Endodermal cell (in vitro differentiated cells): ENCODE measurements around the gene PSMG3. TPM values are rescaled to one million over a fixed set of nuclear protein-coding genes. Genes with fewer than 3 reads are reported as not detected.

Experiments used
- DNase-seq: peaks from one replicate; pipeline ENCODE4 v3.0.0-alpha.2; 2017
- H3K27ac ChIP-seq: 2 replicates; pipeline ENCODE4 v1.5.1; 2013; ENCODE audit warnings: mild to moderate bottlenecking, low read depth, low read length, moderate library complexity
- H3K27me3 ChIP-seq: 2 replicates; pipeline ENCODE4 v1.6.1; 2013; ENCODE audit warnings: mild to moderate bottlenecking, low read length, moderate library complexity; ENCODE audit not compliant: insufficient read depth, control insufficient read depth, poor library complexity, severe bottlenecking
- H3K36me3 ChIP-seq: 2 replicates; pipeline ENCODE4 v1.7.0; 2013; ENCODE audit warnings: mild to moderate bottlenecking, low read length, moderate library complexity; ENCODE audit not compliant: control insufficient read depth, insufficient read depth
- H3K4me1 ChIP-seq: one replicate; pipeline ENCODE4 v1.7.0; 2013; ENCODE audit warnings: low read length; ENCODE audit not compliant: control insufficient read depth, insufficient read depth
- H3K4me3 ChIP-seq: 2 replicates; pipeline ENCODE4 v1.5.1; 2013; ENCODE audit warnings: mild to moderate bottlenecking, low read length, moderate library complexity
- H3K9ac ChIP-seq: 2 replicates; pipeline ENCODE4 v1.6.1; 2013; ENCODE audit warnings: mild to moderate bottlenecking, low read length, moderate library complexity; ENCODE audit not compliant: poor library complexity, severe bottlenecking; ENCODE audit errors: extremely low read depth
- H3K9me3 ChIP-seq: 2 replicates; pipeline ENCODE4 v1.6.1; 2013; ENCODE audit warnings: mild to moderate bottlenecking, low read length, moderate library complexity; ENCODE audit not compliant: control insufficient read depth
- H3K27ac Mint-ChIP-seq: 2 replicates; pipeline ENCODE4 v1.8.0; 2020; ENCODE audit warnings: mixed read lengths
- H3K27me3 Mint-ChIP-seq: 2 replicates; pipeline ENCODE4 v1.8.0; 2021; ENCODE audit warnings: mild to moderate bottlenecking, mixed read lengths; ENCODE audit not compliant: insufficient read depth
- H3K36me3 Mint-ChIP-seq: 2 replicates; pipeline ENCODE4 v1.8.0; 2020; ENCODE audit warnings: low read depth, mixed read lengths
- H3K4me1 Mint-ChIP-seq: 2 replicates; pipeline ENCODE4 v1.8.0; 2020; ENCODE audit warnings: mixed read lengths
- H3K4me3 Mint-ChIP-seq: 2 replicates; pipeline ENCODE4 v1.8.0; 2020; ENCODE audit warnings: mild to moderate bottlenecking, moderate library complexity, mixed read lengths
- H3K9me3 Mint-ChIP-seq: 2 replicates; pipeline ENCODE4 v1.8.0; 2020; ENCODE audit warnings: mild to moderate bottlenecking, mixed read lengths
- CTCF ChIP-seq: fragments of 200-600 bp; sonication (generic); conservative IDR thresholded peaks from 2 replicates; pipeline ENCODE4 v1.5.0; 2021; ENCODE audit warnings: antibody characterized with exemption, mild to moderate bottlenecking
- WGBS, 2 experiments: methylation state at CpG; one replicate each; pipeline versions ENCODE4 v1.1.5 to v1.1.7; 2013; ENCODE audit warnings: missing lambda C conversion rate in 2 of 2, mixed read lengths in 1 of 2; ENCODE audit not compliant: insufficient coverage in 1 of 2, insufficient read length in 1 of 2; 5-methylcytosine and 5-hydroxymethylcytosine counted together
- total RNA-seq, 2 donors: library from RNA; stranded (reverse); fragmentation: NEBNext Ultra II Directional in 1 of 2; extraction: Animal tissue kit (Norgen Biotek cat#: 25700) in 1 of 2; gene quantifications; 2 replicates in 1 of 2; 3 replicates in 1 of 2; pipeline ENCODE4 v1.2.1, GENCODE V29; 2021

Gene PSMG3
- total RNA-seq, 2 donors from 2014 or later = 30.1 to 44.3 TPM

- Mint-ChIP-seq H3K36me3 (no peaks in the 10 kb centered on the region), H3K9me3 (peaks cover 4% of the 10 kb centered on the region), H3K4me3 (no peak overlapping the region), H3K27me3 (peaks cover 2% of the 10 kb centered on the region), H3K27ac (no peak overlapping the region), H3K4me1 (no peaks in the 10 kb centered on the region)
- H3K36me3 ChIP-seq = no peaks in the 10 kb centered on the region
- peak; percentile 21 for DNase-seq
- no peaks in the 10 kb centered on the region for H3K27me3 ChIP-seq
- no peaks in the 10 kb centered on the region for H3K4me1 ChIP-seq
- H3K4me3 ChIP-seq = no peak overlapping the region
- WGBS, 2 experiments = 86% methylated on average over 1 of the region's 1 CpG; no CpG with 5 or more reads in 1 of the 2 experiments
- no peak overlapping the region for H3K27ac ChIP-seq
- TF ChIP-seq CTCF = no peak
- no peaks in the 10 kb centered on the region for H3K9me3 ChIP-seq
- H3K9ac ChIP-seq = no peak overlapping the region
Measured at GRCh38 chr7:1588978-1589377, 19.1 kb upstream of the PSMG3 start.

- no peaks in the 10 kb centered on the region for H3K4me1 Mint-ChIP-seq
- WGBS, 2 experiments = 92 to 96% methylated on average over 9 to 12 of the region's 12 CpGs
- H3K4me3 Mint-ChIP-seq = no peak overlapping the region
- Histone ChIP-seq H3K27ac (no peak overlapping the region), H3K9me3 (no peaks in the 10 kb centered on the region), H3K4me3 (no peak overlapping the region), H3K9ac (no peak overlapping the region), H3K36me3 (no peaks in the 10 kb centered on the region), H3K4me1 (no peaks in the 10 kb centered on the region), H3K27me3 (no peaks in the 10 kb centered on the region)
- DNase-seq = no peak
- no peaks in the 10 kb centered on the region for H3K36me3 Mint-ChIP-seq
- no peak overlapping the region for H3K27ac Mint-ChIP-seq
- H3K27me3 Mint-ChIP-seq = peaks cover 2% of the 10 kb centered on the region
- no peak for TF ChIP-seq CTCF
- H3K9me3 Mint-ChIP-seq = peaks cover 6% of the 10 kb centered on the region
Measured at GRCh38 chr7:1587738-1588137, 17.9 kb upstream of the PSMG3 start.

- Mint-ChIP-seq H3K36me3 (no peaks in the 10 kb centered on the region), H3K27me3 (peaks cover 2% of the 10 kb centered on the region), H3K4me1 (no peaks in the 10 kb centered on the region), H3K4me3 (no peak overlapping the region), H3K9me3 (peaks cover 6% of the 10 kb centered on the region), H3K27ac (no peak overlapping the region)
- no peak overlapping the region for H3K4me3 ChIP-seq
- no peak overlapping the region for H3K27ac ChIP-seq
- no peaks in the 10 kb centered on the region for H3K27me3 ChIP-seq
- no peaks in the 10 kb centered on the region for H3K4me1 ChIP-seq
- no peak overlapping the region for H3K9ac ChIP-seq
- no peak for TF ChIP-seq CTCF
- WGBS, 2 experiments = 92 to 95% methylated on average over 28 to 42 of the region's 42 CpGs
- no peaks in the 10 kb centered on the region for H3K36me3 ChIP-seq
- DNase-seq = no peak
- H3K9me3 ChIP-seq = no peaks in the 10 kb centered on the region
Measured at GRCh38 chr7:1586827-1587705, 17.2 kb upstream of the PSMG3 start.
